GM11168 (cell line): Measurements from ENCODE around the gene VWA3B.
"Not testable (repeated sequence)": the region's sequence is repeated elsewhere in the genome, so short reads cannot be mapped to it uniquely, and the experiment has no call there.

Source experiments
- in situ Hi-C: fragments of 300-500 bp; cut with MboI; formaldehyde crosslinking; loops from one replicate; pipeline ENCODE4 v1.12.0; 2022; ENCODE audit warnings: low sequenced_read_pairs; ENCODE audit not compliant: unreplicated experiment

The VWA3B gene

GRCh38 chr2:98236935-98237334 is 150.0 kb downstream of the VWA3B start:
- in situ Hi-C loops: no loop called here

DNA sequence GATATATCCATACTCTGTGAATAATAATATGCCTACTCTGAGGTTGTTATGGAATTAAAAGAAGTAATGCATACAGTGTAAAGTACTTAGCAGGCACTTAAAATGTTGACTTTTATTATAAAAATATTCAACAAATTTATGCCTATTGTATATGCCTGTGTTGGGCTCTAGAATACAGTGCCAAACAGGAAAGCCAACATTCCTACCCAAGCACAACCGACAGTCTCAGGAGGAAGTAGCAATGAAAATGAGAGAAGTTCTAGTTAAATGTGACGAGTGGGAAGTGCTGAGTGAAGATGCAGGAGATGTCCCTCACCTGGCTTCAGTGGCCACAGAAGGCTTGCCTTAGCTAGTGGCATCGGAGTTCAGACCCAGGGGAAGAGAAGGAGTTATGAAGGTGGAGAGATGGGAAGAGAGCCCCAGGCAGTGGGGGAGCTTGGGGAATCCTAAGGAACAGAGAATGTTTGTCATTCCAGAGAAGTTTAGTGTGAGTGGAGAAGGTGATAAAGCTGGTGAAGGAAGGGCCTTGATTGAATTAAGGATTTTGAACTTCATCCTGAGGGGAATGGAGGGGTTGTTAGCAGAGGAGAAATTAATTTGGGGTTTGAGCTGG is 153.9 kb downstream of the VWA3B start:
- in situ Hi-C loops: no loop called here

GRCh38 chr2:98241592-98241991 is 154.6 kb downstream of the VWA3B start:
- in situ Hi-C loops: no loop called here

DNA sequence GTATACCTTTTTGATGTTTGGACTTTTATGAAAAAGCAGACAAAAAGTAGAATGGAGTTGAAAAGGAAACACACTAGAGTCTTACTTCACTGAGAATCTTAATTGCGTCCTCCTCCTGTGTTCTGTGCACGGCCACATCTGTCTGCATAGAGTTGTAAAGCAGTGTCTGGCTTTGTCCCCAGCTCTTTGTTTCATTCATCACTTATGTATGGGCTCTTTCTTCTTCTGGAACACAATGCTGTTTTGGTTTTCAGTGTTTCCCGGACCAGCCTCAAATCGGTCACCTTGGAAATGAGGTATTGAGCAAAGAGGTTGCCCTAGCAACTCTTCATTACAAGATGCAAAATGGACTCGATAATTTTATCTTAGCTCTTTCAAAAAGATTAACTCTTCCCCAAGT is 155.0 kb downstream of the VWA3B start:
- in situ Hi-C loops: no loop called here

DNA sequence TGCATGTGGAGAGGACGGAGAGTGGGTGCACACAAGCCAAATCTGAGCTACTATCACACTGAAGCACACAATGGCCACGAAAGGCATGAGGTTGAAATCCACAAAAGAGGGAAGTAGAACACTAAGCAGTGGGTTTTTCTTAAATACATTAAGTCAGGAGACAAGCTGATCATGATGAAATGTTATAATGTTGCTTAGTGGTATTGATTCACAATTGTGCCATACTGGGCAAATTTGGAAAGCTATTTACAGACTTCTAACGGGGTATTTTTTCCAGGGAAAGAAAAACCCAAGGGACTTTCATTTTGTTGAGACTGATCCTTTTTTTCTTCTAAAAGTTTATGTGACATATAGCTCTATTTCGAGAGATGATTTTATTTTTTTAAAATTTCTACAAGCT is 158.5 kb downstream of the VWA3B start:
- in situ Hi-C loops: no loop called here

- in situ Hi-C loops: no loop called here
These were observed 160.4 kb downstream of the VWA3B start for GRCh38 chr2:98247383-98247782.

DNA sequence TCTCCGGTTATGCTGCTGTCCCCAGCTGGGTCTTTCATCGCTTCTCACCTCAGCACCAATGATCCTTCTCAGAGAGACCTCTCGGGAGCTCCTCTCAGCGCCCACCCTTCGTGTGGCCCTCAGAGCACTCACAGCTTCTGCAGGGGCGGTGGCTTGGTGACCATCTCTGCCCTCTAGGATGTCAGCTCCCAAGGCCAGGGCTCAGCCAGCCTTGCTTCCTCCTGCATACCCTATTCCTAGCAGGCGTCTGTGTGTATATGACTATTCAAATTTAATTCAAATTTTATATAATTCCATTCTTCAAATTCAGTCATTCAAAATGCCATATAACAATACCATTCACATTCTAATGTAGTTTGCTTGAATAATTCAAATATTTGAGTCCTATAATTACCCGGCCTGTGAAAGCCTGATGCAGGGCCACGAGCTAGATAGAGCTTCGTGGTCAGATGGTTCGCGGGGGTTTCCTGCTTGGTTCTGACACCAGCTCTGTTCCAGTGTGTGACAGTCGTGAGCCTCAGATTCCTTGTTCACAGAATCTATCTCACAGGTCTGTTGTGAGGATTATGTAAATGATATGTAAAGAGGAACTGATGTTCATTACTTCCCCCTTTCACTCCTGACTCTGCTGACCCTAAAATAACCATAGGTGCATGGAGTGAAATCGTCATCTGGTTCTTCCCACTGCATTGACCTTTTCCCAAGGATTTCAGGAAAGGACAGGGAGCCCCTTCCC is 165.2 kb downstream of the VWA3B start:
- in situ Hi-C loops: no loop called here

DNA sequence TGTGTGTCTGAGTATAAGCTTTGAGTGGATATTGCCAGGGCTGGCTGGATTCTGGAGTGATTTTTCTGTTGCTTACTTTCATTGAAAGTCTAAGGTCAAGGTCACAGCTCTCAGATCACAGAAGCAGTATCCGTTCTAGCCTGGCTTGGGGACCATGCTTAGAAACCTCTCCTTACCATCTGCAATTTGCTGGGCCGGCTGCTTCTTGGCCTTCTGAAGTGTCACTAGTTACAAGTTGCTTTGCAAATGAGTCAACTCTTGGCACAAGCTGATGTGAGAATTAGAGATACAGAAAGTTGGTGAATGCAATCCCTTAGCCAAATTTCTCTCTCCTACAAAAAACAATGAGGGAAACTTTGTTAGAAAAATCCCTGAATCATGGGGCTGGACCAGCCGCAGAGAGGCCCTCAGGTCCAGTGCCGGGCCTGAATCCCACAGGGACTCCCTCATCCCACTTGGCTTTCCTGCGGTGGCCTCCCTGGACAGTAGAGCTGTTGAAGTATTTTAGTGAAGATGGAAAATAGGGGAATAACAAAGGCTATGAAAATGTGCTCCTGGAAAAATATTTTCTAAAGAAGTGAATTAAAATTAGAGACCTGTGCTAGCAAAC is 166.6 kb downstream of the VWA3B start:
- in situ Hi-C loops: no loop called here

DNA sequence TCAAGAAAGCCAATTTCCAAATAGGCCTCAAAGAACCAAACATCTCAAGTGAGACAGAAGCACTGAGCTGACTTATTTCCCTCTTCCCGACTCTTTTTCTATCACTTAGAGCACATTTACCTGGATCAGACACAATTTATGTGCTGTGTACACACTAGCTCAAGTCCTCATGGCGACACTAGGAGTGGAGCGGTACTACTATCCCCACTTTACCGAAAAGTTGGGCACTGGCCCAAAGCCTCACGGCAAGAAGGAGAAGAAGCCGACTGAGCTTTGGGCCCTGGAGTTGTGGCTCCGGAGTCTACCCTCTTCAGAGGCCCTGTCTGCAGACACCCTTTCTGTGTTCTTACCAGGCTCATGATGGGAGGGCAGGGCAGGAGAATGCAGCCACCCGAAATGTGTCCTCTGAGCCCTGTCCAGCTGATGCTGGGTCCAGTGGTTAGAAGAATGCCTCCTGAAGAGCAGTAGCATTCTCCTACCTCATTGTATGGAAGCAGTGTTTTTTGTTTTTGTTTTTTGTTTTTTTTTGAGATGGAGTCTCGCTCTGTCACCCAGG is 167.6 kb downstream of the VWA3B start:
- in situ Hi-C loops: no loop called here

DNA sequence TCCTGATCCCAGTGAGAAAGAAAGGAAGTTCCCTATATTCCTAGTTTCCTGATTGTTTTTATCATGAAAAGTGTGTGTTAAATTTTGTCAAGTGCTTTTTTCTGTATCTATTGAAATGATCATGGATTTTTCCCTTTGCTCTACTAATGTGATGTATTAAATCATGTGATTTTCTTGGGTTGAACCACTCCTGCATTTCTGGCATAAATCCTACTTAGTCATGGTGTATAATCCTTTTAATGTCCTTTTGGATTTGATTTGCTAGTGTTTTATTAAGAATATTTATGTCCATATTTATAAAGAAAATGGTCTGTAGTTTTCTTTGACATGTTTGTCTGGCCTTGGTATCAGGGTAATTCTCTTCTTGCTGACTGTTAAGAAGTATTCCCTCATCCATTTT is 171.9 kb downstream of the VWA3B start:
- in situ Hi-C loops: no loop called here

DNA sequence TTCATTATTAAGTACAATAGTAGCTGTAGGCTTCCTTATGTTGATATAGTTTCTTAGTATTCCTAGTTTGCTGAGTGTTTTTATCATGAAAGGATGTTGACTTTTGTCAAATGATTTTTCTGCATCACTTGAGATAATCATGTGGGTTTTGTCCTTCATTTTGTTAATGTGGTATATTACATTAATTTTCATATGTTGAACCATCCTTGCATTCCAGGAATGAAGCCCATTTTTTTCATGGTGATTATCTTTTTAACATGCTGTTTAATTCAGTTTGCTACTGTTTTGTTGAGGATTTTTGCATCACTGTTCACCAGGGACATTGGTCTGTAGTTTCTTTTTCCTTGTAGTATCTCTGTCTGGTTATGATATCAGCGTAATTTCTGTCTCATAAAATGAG is 176.4 kb downstream of the VWA3B start:
- in situ Hi-C loops: no loop called here

DNA sequence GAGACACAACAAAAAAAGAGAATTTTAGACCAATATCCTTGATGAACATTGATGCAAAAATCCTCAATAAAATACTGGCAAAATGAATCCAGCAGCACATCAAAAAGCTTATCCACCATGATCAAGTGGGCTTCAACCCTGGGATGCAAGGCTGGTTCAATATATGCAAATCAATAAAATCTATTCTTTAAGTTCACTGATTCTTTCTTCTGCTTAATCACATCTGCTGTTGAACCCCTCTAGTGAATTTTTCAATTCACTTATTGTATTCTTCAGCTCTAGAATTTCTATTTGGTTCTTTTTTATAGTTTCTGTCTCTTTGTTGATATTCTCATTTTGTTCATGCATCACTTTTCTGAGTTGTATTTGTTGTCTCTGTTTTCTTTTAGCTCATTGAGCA is 181.3 kb downstream of the VWA3B start:
- in situ Hi-C loops: not testable (repeated sequence)

GRCh38 chr2:98269274-98269673 is 182.3 kb downstream of the VWA3B start:
- in situ Hi-C loops: no loop called here

DNA sequence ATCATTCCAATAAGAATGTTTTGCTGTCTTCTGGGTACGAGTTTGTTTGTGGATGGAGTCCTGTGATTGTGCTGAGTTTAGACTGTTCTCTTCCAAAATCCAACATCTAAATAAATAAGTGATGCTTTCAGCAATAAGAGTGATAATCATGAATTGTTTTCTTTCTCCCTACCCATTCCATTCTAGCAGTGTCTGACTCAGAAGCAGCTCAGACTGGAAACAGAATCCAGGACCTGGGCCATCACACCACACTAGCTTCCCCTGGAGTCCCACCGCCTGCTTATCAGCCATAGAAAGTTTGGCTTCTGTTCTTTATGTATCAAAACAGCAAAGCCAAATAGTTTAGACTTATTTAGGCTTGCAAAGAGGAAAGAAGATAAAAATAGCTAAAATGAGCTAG is 182.9 kb downstream of the VWA3B start:
- in situ Hi-C loops: no loop called here

- in situ Hi-C loops: no loop called here
These were observed 190.3 kb downstream of the VWA3B start for GRCh38 chr2:98277162-98277859.

- in situ Hi-C loops: no loop called here
These were observed 191.1 kb downstream of the VWA3B start for GRCh38 chr2:98278074-98278473.

- in situ Hi-C loops: no loop called here
These were observed 193.6 kb downstream of the VWA3B start for GRCh38 chr2:98280376-98281102.

- in situ Hi-C loops: no loop called here
These were observed 194.6 kb downstream of the VWA3B start for GRCh38 chr2:98281607-98282006.

- in situ Hi-C loops: no loop called here
These were observed 195.1 kb downstream of the VWA3B start for GRCh38 chr2:98282109-98282508.

DNA sequence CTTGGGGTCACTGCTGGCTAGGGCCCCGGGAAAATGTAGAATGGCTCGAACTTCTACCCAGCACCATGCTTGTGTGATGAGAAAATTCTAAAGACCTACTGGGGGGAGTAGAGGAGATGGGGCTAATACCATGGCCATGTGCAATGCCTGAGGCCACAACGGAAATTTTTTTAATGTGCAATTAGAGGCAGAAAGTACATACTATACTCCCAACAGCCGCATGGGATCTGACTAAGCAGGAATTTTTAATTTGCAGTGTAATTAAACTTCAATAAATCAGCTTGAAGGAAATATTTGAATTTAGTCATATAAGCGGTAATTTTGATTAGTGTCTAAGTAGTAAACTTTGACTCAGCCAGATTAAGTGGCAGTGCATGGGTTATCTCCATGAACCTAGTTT is 206.1 kb downstream of the VWA3B start:
- in situ Hi-C loops: no loop called here
